ENCODE data around the gene IGSF8. TPM values are rescaled to one million over a fixed set of nuclear protein-coding genes. Genes with fewer than 3 reads are reported as not detected.

The IGSF8 gene
- total and polyA plus RNA-seq, 2 experiments from 2014 or later = 32.9 to 52.2 TPM

GRCh38 chr1:160085686-160086455, 12.5 kb downstream of the IGSF8 start:
- Histone ChIP-seq H3K27ac (no peak overlapping the region), H3K4me3 (no peak overlapping the region), H2AFZ (no peak overlapping the region), H3F3A (ENCODE audit: insufficient read depth) (no peaks in the 10 kb centered on the region), H3K9me3 (ENCODE audit: low read depth) (no peaks in the 10 kb centered on the region), H3K4me1 (ENCODE audit: insufficient read depth) (no peaks in the 10 kb centered on the region), H3K79me2 (ENCODE audit: insufficient read depth) (no peaks in the 10 kb centered on the region), H3K9ac (no peak overlapping the region), H3K27me3 (replicated peaks; ENCODE audit: insufficient read depth) (peaks cover 28% of the 10 kb centered on the region), H4K20me1 (ENCODE audit: insufficient read depth) (no peaks in the 10 kb centered on the region), H3K9me2 (ENCODE audit: insufficient read depth) (no peaks in the 10 kb centered on the region), H3K4me2 (ENCODE audit: unreplicated experiment) (no peak overlapping the region), H3K36me3 (ENCODE audit: low read depth) (no peaks in the 10 kb centered on the region)
- DNase-seq = peak; percentile 75
- WGBS, 2 experiments (ENCODE audit: low coverage in 1 of 2, low lambda C conversion rate in 2 of 2, missing lambda C conversion rate in 2 of 2) = 60 to 62% methylated on average over 15 to 19 of the region's 19 CpGs
- in situ Hi-C loops (cut with MboI) = no loop called here
- TF ChIP-seq EZH2phosphoT487 (IDR thresholded peaks at IDR 0.05; ENCODE audit: insufficient read depth, low read depth) = no peak
- TF ChIP-seq EZH2 (IDR thresholded peaks at IDR 0.05; ENCODE audit: insufficient read depth, poor library complexity, severe bottlenecking) = no peak

GRCh38 chr1:160084771-160085321, 13.6 kb downstream of the IGSF8 start:
- H2AFZ ChIP-seq = no peak overlapping the region
- H3K36me3 ChIP-seq (ENCODE audit: low read depth) = no peaks in the 10 kb centered on the region
- H3K4me2 ChIP-seq (ENCODE audit: unreplicated experiment) = no peak overlapping the region
- no peaks in the 10 kb centered on the region for H4K20me1 ChIP-seq (ENCODE audit: insufficient read depth)
- no peaks in the 10 kb centered on the region for H3K9me3 ChIP-seq (ENCODE audit: low read depth)
- H3K27ac ChIP-seq = no peak overlapping the region
- in situ Hi-C loops (cut with MboI) = no loop called here
- no peaks in the 10 kb centered on the region for H3K9me2 ChIP-seq (ENCODE audit: insufficient read depth)
- 73 to 81% methylated on average over 22 to 30 of the region's 30 CpGs for WGBS, 2 experiments (ENCODE audit: low coverage in 1 of 2, low lambda C conversion rate in 2 of 2, missing lambda C conversion rate in 2 of 2)
- TF ChIP-seq EZH2 (IDR thresholded peaks at IDR 0.05; ENCODE audit: insufficient read depth, poor library complexity, severe bottlenecking) (no peak), EZH2phosphoT487 (IDR thresholded peaks at IDR 0.05; ENCODE audit: insufficient read depth, low read depth) (no peak)
- no peaks in the 10 kb centered on the region for H3K4me1 ChIP-seq (ENCODE audit: insufficient read depth)
- no peak overlapping the region for H3K4me3 ChIP-seq
- no peak for DNase-seq
- H3K79me2 ChIP-seq (ENCODE audit: insufficient read depth) = no peaks in the 10 kb centered on the region
- H3K9ac ChIP-seq = no peak overlapping the region
- no peaks in the 10 kb centered on the region for H3F3A ChIP-seq (ENCODE audit: insufficient read depth)
- H3K27me3 ChIP-seq (replicated peaks; ENCODE audit: insufficient read depth) = peaks cover 39% of the 10 kb centered on the region

- Histone ChIP-seq H3K9me3 (ENCODE audit: low read depth) (no peaks in the 10 kb centered on the region), H3K9me2 (ENCODE audit: insufficient read depth) (no peaks in the 10 kb centered on the region), H3K27ac (no peak overlapping the region), H4K20me1 (ENCODE audit: insufficient read depth) (no peaks in the 10 kb centered on the region), H3K27me3 (replicated peaks; ENCODE audit: insufficient read depth) (peaks cover 45% of the 10 kb centered on the region), H3F3A (ENCODE audit: insufficient read depth) (no peaks in the 10 kb centered on the region), H3K79me2 (ENCODE audit: insufficient read depth) (no peaks in the 10 kb centered on the region), H2AFZ (peak overlapping the region; percentile 36), H3K4me1 (ENCODE audit: insufficient read depth) (no peaks in the 10 kb centered on the region), H3K4me3 (peak overlapping the region; percentile 55), H3K36me3 (ENCODE audit: low read depth) (no peaks in the 10 kb centered on the region), H3K9ac (no peak overlapping the region), H3K4me2 (ENCODE audit: unreplicated experiment) (no peak overlapping the region)
- 19 to 21% methylated on average over 82 to 91 of the region's 96 CpGs for WGBS, 2 experiments (ENCODE audit: low coverage in 1 of 2, low lambda C conversion rate in 2 of 2, missing lambda C conversion rate in 2 of 2)
- DNase-seq = peak; percentile 46
- in situ Hi-C loops (cut with MboI) = no loop called here
- TF ChIP-seq EZH2phosphoT487 (IDR thresholded peaks at IDR 0.05; ENCODE audit: insufficient read depth, low read depth) = no peak
- TF ChIP-seq EZH2 (IDR thresholded peaks at IDR 0.05; ENCODE audit: insufficient read depth, poor library complexity, severe bottlenecking) = no peak
Observed at GRCh38 chr1:160083968-160084770, 14.2 kb downstream of the IGSF8 start.

- TF ChIP-seq EZH2 (IDR thresholded peaks at IDR 0.05; ENCODE audit: insufficient read depth, poor library complexity, severe bottlenecking) = no peak
- no peak for TF ChIP-seq EZH2phosphoT487 (IDR thresholded peaks at IDR 0.05; ENCODE audit: insufficient read depth, low read depth)
- in situ Hi-C loops (cut with MboI) = no loop called here
- H3F3A ChIP-seq (ENCODE audit: insufficient read depth) = no peaks in the 10 kb centered on the region
- H3K4me1 ChIP-seq (ENCODE audit: insufficient read depth) = no peaks in the 10 kb centered on the region
- no peaks in the 10 kb centered on the region for H3K9me3 ChIP-seq (ENCODE audit: low read depth)
- no peaks in the 10 kb centered on the region for H3K79me2 ChIP-seq (ENCODE audit: insufficient read depth)
- no peak overlapping the region for H3K27ac ChIP-seq
- no peak overlapping the region for H3K4me3 ChIP-seq
- DNase-seq = no peak
- H4K20me1 ChIP-seq (ENCODE audit: insufficient read depth) = no peaks in the 10 kb centered on the region
- no peak overlapping the region for H3K9ac ChIP-seq
- WGBS, 2 experiments (ENCODE audit: low coverage in 1 of 2, low lambda C conversion rate in 2 of 2, missing lambda C conversion rate in 2 of 2) = 58 to 67% methylated on average over 3 of the region's 3 CpGs
- H3K27me3 ChIP-seq (replicated peaks; ENCODE audit: insufficient read depth) = peaks cover 46% of the 10 kb centered on the region
- H3K9me2 ChIP-seq (ENCODE audit: insufficient read depth) = no peaks in the 10 kb centered on the region
- H2AFZ ChIP-seq = no peak overlapping the region
- no peaks in the 10 kb centered on the region for H3K36me3 ChIP-seq (ENCODE audit: low read depth)
- no peak overlapping the region for H3K4me2 ChIP-seq (ENCODE audit: unreplicated experiment)
Observed at GRCh38 chr1:160082926-160083325, 15.5 kb downstream of the IGSF8 start.

Data from GM23248 (cell line).